ENCODE data around the gene MEGF11.
A peak's percentile ranks its signal among the peaks of the same experiment; 100 is the strongest.

MEGF11 gene

DNA sequence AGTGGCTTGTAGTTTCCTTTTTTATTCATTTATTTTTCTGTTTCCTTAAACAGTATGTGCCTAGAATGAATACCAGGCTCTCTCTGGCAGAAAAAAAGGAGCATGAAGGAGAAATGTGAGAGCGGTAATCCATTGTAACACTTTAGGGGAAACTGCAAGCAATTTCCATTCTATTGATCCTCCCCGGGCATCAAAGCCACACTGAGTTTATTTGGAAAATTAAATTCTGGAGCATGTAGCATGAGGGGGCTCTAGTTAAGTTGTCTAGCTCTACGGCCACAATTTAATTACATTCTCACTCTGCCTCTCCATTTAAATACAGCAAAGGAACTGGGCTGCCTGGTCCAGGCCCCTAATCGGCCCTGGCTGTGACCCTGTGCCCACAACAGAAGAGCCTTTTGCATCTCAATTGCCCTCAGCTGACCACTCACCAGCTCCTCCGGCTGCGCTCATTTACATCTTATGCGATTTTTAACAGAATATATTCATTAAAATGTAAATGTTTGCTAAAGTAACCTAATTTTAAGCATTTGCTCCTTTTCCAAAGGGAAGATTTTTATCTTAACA lies 72.9 kb downstream of the MEGF11 start:
- Histone ChIP-seq H3K4me3 (ENCODE audit: low read depth in 1 of 5, low read length in 5 of 5) (no peak overlapping the region), H3K27ac (ENCODE audit: low read depth, low read length) (no peak overlapping the region), H3K36me3 (ENCODE audit: control insufficient read depth in 5 of 5, insufficient read depth in 5 of 5, low read length in 5 of 5) (no peaks in the 10 kb centered on the region), H3K27me3 (ENCODE audit: control insufficient read depth in 5 of 5, insufficient read depth in 4 of 5, low read length in 5 of 5) (peaks cover 11 to 32% (median 18%) of the 10 kb centered on the region in 5 donors), H3K9me3 (ENCODE audit: control insufficient read depth in 5 of 5, low read length in 5 of 5) (no peaks in the 10 kb centered on the region), H3K4me1 (ENCODE audit: control insufficient read depth in 5 of 5, insufficient read depth in 5 of 5, low read length in 5 of 5) (peaks cover 2 to 31% (median 14%) of the 10 kb centered on the region in 5 donors), H3K9ac (ENCODE audit: low read length in 5 of 5) (no peak overlapping the region)

DNA sequence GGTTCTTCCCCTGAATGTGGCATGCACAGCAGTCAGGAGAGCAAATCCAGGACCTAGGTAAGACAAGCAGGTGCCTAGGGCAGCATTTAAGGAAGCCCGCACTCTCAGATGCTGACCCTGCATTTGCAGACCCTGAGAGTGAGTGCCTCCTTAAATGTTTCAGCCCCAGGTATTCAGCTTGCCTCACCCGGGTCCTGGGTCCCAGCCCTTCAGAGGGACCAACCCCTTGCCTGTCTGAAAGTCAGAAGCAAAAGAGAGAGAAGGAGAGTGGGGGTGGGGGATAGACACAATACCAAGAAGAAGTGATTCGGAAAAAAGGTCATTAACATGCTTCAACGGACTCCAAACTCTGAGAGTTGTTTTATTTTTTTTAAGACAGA lies 75.0 kb downstream of the MEGF11 start:
- Histone ChIP-seq H3K9me3 (ENCODE audit: control insufficient read depth in 5 of 5, low read length in 5 of 5) (no peaks in the 10 kb centered on the region), H3K27me3 (ENCODE audit: control insufficient read depth in 5 of 5, insufficient read depth in 4 of 5, low read length in 5 of 5) (peaks cover 1 to 23% (median 6%) of the 10 kb centered on the region in 5 donors), H3K9ac (ENCODE audit: low read length in 5 of 5) (no peak overlapping the region), H3K27ac (ENCODE audit: low read depth, low read length) (no peak overlapping the region), H3K4me3 (ENCODE audit: low read depth in 1 of 5, low read length in 5 of 5) (peak overlapping the region in 1 of 5 donors; percentile 11), H3K4me1 (ENCODE audit: control insufficient read depth in 5 of 5, insufficient read depth in 5 of 5, low read length in 5 of 5) (peaks cover 2 to 31% (median 14%) of the 10 kb centered on the region in 5 donors), H3K36me3 (ENCODE audit: control insufficient read depth in 5 of 5, insufficient read depth in 5 of 5, low read length in 5 of 5) (no peaks in the 10 kb centered on the region)

DNA sequence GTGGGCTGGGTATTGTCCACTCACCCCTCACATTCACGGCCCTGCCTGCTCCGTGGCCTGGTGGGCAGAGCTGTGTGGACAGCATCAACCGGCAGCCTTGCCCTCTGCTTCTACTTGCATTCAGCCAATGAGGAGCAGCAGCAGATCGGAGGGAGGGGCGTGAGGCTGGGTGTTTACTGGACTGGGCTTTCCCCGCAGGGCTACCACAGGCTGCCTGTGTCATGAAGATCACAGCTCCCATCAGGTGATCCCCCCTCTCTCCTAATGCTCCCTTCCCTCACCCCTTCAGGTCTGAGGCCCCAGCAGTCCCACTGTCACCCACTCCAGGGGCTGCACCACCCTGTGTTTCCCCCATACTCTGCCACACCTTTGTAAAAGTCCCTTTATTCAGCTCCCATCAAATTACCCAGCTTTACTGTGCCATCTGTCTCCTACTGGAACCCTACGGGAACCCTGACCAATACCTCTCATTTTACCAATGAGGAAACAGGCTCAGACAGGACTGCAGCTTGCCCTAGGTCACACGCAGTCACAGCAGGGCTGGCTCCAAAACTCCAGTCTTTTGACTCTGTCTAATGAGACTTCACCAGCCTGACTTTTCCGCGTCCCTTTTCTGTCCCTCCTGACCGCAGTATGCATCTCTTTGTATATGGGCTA lies 81.1 kb downstream of the MEGF11 start:
- no peak overlapping the region for H3K27ac ChIP-seq (ENCODE audit: low read depth, low read length)
- H3K9ac ChIP-seq (ENCODE audit: low read length in 5 of 5) = no peak overlapping the region
- no peak overlapping the region for H3K4me3 ChIP-seq (ENCODE audit: low read depth in 1 of 5, low read length in 5 of 5)
- peaks cover 9 to 20% (median 11%) of the 10 kb centered on the region in 5 donors for H3K27me3 ChIP-seq (ENCODE audit: control insufficient read depth in 5 of 5, insufficient read depth in 4 of 5, low read length in 5 of 5)
- no peaks in the 10 kb centered on the region for H3K9me3 ChIP-seq (ENCODE audit: control insufficient read depth in 5 of 5, low read length in 5 of 5)
- no peaks in the 10 kb centered on the region for H3K36me3 ChIP-seq (ENCODE audit: control insufficient read depth in 5 of 5, insufficient read depth in 5 of 5, low read length in 5 of 5)
- H3K4me1 ChIP-seq (ENCODE audit: control insufficient read depth in 5 of 5, insufficient read depth in 5 of 5, low read length in 5 of 5) = no peaks in the 10 kb centered on the region

DNA sequence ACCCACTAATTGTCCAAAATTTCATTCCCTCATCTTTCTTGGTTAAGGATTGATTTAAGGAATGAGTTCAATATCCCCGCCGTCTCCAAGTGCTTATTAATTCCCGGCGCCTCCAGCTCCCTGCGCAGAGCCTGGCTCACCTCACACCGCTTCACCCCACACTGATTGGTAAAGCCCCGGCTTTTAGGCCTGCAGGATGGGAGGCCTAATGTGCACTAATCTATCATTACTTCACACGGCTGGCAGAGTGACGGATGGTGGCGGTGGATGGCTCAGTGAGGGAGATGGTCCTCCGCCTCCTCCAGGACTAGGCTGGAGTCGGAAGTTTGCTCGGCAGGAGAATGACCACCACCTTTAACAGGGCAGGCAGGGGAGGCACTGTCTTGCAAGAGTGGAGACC lies 81.7 kb downstream of the MEGF11 start:
- no peak overlapping the region for H3K9ac ChIP-seq (ENCODE audit: low read length in 5 of 5)
- H3K9me3 ChIP-seq (ENCODE audit: control insufficient read depth in 5 of 5, low read length in 5 of 5) = no peaks in the 10 kb centered on the region
- no peaks in the 10 kb centered on the region for H3K36me3 ChIP-seq (ENCODE audit: control insufficient read depth in 5 of 5, insufficient read depth in 5 of 5, low read length in 5 of 5)
- peaks cover 8 to 20% (median 11%) of the 10 kb centered on the region in 5 donors for H3K27me3 ChIP-seq (ENCODE audit: control insufficient read depth in 5 of 5, insufficient read depth in 4 of 5, low read length in 5 of 5)
- no peak overlapping the region for H3K4me3 ChIP-seq (ENCODE audit: low read depth in 1 of 5, low read length in 5 of 5)
- H3K27ac ChIP-seq (ENCODE audit: low read depth, low read length) = no peak overlapping the region
- H3K4me1 ChIP-seq (ENCODE audit: control insufficient read depth in 5 of 5, insufficient read depth in 5 of 5, low read length in 5 of 5) = no peaks in the 10 kb centered on the region

- peaks cover 12 to 20% (median 12%) of the 10 kb centered on the region in 5 donors for H3K27me3 ChIP-seq (ENCODE audit: control insufficient read depth in 5 of 5, insufficient read depth in 4 of 5, low read length in 5 of 5)
- H3K27ac ChIP-seq (ENCODE audit: low read depth, low read length) = no peak overlapping the region
- H3K36me3 ChIP-seq (ENCODE audit: control insufficient read depth in 5 of 5, insufficient read depth in 5 of 5, low read length in 5 of 5) = no peaks in the 10 kb centered on the region
- no peak overlapping the region for H3K4me3 ChIP-seq (ENCODE audit: low read depth in 1 of 5, low read length in 5 of 5)
- no peak overlapping the region for H3K9ac ChIP-seq (ENCODE audit: low read length in 5 of 5)
- no peaks in the 10 kb centered on the region for H3K9me3 ChIP-seq (ENCODE audit: control insufficient read depth in 5 of 5, low read length in 5 of 5)
- H3K4me1 ChIP-seq (ENCODE audit: control insufficient read depth in 5 of 5, insufficient read depth in 5 of 5, low read length in 5 of 5) = no peaks in the 10 kb centered on the region
Measured at GRCh38 chr15:66170716-66171115, 82.8 kb downstream of the MEGF11 start.

DNA sequence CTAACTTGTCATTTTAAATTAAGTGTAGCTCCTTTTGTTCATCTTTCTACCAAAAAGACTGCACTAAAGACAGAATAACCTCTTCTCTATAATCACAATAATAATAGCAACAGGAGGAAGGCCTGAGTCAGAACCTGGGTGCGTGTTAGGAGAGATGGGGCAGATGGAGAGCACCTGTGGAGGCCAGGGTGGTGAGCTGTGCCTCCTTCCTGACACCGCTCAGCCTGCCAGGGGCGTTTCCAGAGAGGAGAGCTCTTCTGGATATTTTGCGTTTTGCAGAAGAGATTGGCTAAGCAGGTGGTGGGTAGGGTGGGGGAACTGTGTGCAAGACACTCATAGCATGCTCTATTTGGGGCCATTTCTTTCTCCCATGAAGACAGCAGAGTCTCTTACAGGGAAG lies 83.5 kb downstream of the MEGF11 start:
- no peaks in the 10 kb centered on the region for H3K9me3 ChIP-seq (ENCODE audit: control insufficient read depth in 5 of 5, low read length in 5 of 5)
- H3K27ac ChIP-seq (ENCODE audit: low read depth, low read length) = no peak overlapping the region

DNA sequence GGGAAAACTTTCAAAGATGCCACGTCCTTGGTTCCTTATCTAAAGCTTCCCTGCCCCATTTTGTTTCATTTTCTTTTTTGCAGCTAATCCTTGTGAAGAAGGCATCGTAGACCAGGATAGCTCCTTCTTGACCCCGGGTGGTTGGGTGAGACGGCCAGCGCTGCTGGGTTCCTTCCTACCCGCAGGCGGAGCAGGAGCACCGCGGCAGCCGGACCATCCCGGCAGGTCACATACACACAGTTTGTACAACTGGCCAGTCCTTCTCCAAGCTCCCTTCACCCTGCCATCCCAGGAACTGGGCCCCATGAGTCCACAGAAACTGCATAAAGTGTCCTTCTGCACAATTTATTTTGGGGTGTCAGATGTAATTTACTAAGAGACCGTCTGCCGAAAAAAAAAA lies 83.9 kb downstream of the MEGF11 start:
- Histone ChIP-seq H3K9ac (ENCODE audit: low read length in 5 of 5) (no peak overlapping the region), H3K36me3 (ENCODE audit: control insufficient read depth in 5 of 5, insufficient read depth in 5 of 5, low read length in 5 of 5) (no peaks in the 10 kb centered on the region), H3K4me1 (ENCODE audit: control insufficient read depth in 5 of 5, insufficient read depth in 5 of 5, low read length in 5 of 5) (no peaks in the 10 kb centered on the region), H3K27ac (ENCODE audit: low read depth, low read length) (no peak overlapping the region), H3K27me3 (ENCODE audit: control insufficient read depth in 5 of 5, insufficient read depth in 4 of 5, low read length in 5 of 5) (peaks cover 12 to 20% (median 14%) of the 10 kb centered on the region in 5 donors), H3K4me3 (ENCODE audit: low read depth in 1 of 5, low read length in 5 of 5) (no peak overlapping the region), H3K9me3 (ENCODE audit: control insufficient read depth in 5 of 5, low read length in 5 of 5) (no peaks in the 10 kb centered on the region)

More for the DNA sequence above, 83.5 kb downstream of the MEGF11 start:
- no peaks in the 10 kb centered on the region for H3K4me1 ChIP-seq (ENCODE audit: control insufficient read depth in 5 of 5, insufficient read depth in 5 of 5, low read length in 5 of 5)
- H3K27me3 ChIP-seq (ENCODE audit: control insufficient read depth in 5 of 5, insufficient read depth in 4 of 5, low read length in 5 of 5) = peaks cover 12 to 20% (median 14%) of the 10 kb centered on the region in 5 donors
- H3K36me3 ChIP-seq (ENCODE audit: control insufficient read depth in 5 of 5, insufficient read depth in 5 of 5, low read length in 5 of 5) = no peaks in the 10 kb centered on the region
- no peak overlapping the region for H3K4me3 ChIP-seq (ENCODE audit: low read depth in 1 of 5, low read length in 5 of 5)
- H3K9ac ChIP-seq (ENCODE audit: low read length in 5 of 5) = no peak overlapping the region

GRCh38 chr15:66169023-66169422 lies 84.5 kb downstream of the MEGF11 start:
- Histone ChIP-seq H3K4me1 (ENCODE audit: control insufficient read depth in 5 of 5, insufficient read depth in 5 of 5, low read length in 5 of 5) (no peaks in the 10 kb centered on the region), H3K36me3 (ENCODE audit: control insufficient read depth in 5 of 5, insufficient read depth in 5 of 5, low read length in 5 of 5) (no peaks in the 10 kb centered on the region), H3K9ac (ENCODE audit: low read length in 5 of 5) (no peak overlapping the region), H3K27me3 (ENCODE audit: control insufficient read depth in 5 of 5, insufficient read depth in 4 of 5, low read length in 5 of 5) (peaks cover 11 to 16% (median 14%) of the 10 kb centered on the region in 5 donors), H3K27ac (ENCODE audit: low read depth, low read length) (no peak overlapping the region), H3K9me3 (ENCODE audit: control insufficient read depth in 5 of 5, low read length in 5 of 5) (no peaks in the 10 kb centered on the region), H3K4me3 (ENCODE audit: low read depth in 1 of 5, low read length in 5 of 5) (no peak overlapping the region)

DNA sequence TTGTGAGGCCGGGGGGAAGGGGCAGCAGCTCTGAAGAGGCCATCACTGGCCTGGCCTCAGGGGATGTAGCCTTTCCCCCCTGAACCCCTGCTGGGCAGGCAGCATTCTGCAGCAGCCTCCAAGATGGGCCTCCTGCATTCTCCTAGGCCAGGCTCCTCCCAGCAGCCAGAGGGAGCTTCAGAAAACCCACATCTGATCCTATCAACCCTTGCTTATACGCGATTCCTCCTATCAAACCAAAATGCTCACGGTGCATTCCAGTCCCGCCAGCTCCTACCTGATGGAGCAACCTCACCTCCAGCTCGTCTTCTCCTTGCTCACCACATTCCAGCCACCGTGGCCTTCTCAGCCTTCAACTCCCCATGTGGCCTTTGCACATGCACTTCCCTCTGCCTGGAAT lies 85.7 kb downstream of the MEGF11 start:
- Histone ChIP-seq H3K9me3 (ENCODE audit: control insufficient read depth in 5 of 5, low read length in 5 of 5) (no peaks in the 10 kb centered on the region), H3K4me1 (ENCODE audit: control insufficient read depth in 5 of 5, insufficient read depth in 5 of 5, low read length in 5 of 5) (no peaks in the 10 kb centered on the region), H3K4me3 (ENCODE audit: low read depth in 1 of 5, low read length in 5 of 5) (no peak overlapping the region), H3K36me3 (ENCODE audit: control insufficient read depth in 5 of 5, insufficient read depth in 5 of 5, low read length in 5 of 5) (no peaks in the 10 kb centered on the region), H3K9ac (ENCODE audit: low read length in 5 of 5) (no peak overlapping the region), H3K27ac (ENCODE audit: low read depth, low read length) (no peak overlapping the region), H3K27me3 (ENCODE audit: control insufficient read depth in 5 of 5, insufficient read depth in 4 of 5, low read length in 5 of 5) (peaks cover 8 to 15% (median 9%) of the 10 kb centered on the region in 5 donors)

GRCh38 chr15:66165856-66166255 lies 87.7 kb downstream of the MEGF11 start:
- no peaks in the 10 kb centered on the region for H3K36me3 ChIP-seq (ENCODE audit: control insufficient read depth in 5 of 5, insufficient read depth in 5 of 5, low read length in 5 of 5)
- no peak overlapping the region for H3K27ac ChIP-seq (ENCODE audit: low read depth, low read length)
- no peaks in the 10 kb centered on the region for H3K4me1 ChIP-seq (ENCODE audit: control insufficient read depth in 5 of 5, insufficient read depth in 5 of 5, low read length in 5 of 5)
- H3K9ac ChIP-seq (ENCODE audit: low read length in 5 of 5) = no peak overlapping the region
- H3K4me3 ChIP-seq (ENCODE audit: low read depth in 1 of 5, low read length in 5 of 5) = no peak overlapping the region
- peaks cover 0 to 6% (median 4%) of the 10 kb centered on the region in 5 donors for H3K27me3 ChIP-seq (ENCODE audit: control insufficient read depth in 5 of 5, insufficient read depth in 4 of 5, low read length in 5 of 5)
- H3K9me3 ChIP-seq (ENCODE audit: control insufficient read depth in 5 of 5, low read length in 5 of 5) = no peaks in the 10 kb centered on the region

Measured in subcutaneous abdominal adipose tissue (tissue), 5 donors.